Activated CD8-positive, alpha-beta memory T cell treated with anti-CD3 and anti-CD28 coated beads, Interleukin-2, amount 50 U/mL, for 1 hour (primary cell): ENCODE data around the gene ORM2.

Experiments used
- DNase-seq: peaks from one replicate; pipeline ENCODE4 v3.0.0-alpha.2; 2020; ENCODE audit errors: extremely low read depth

Gene ORM2

DNA sequence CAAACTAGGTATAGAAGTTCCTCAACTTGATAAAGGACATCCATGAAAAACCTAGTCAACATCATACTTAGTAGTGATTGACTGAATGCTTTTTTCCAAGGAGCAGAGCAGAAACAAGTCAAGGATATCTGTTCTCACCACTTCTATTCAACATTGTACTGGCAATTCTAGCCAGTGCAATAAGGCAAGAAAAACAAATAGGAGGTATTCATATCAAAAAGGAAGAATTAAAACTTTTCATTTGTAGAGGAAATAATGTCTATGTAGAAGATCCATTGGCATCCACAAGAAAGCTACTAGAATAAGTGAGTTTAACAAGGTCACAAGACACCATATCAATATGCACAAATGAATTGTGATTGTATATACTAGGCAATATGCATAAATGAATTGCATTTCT is 35.0 kb upstream of the ORM2 start:
- DNase-seq: no peak

- no peak for DNase-seq
Measured at GRCh38 chr9:114296338-114296737, 33.3 kb upstream of the ORM2 start.

- no peak for DNase-seq
Measured at GRCh38 chr9:114299286-114300152, 30.1 kb upstream of the ORM2 start.

DNA sequence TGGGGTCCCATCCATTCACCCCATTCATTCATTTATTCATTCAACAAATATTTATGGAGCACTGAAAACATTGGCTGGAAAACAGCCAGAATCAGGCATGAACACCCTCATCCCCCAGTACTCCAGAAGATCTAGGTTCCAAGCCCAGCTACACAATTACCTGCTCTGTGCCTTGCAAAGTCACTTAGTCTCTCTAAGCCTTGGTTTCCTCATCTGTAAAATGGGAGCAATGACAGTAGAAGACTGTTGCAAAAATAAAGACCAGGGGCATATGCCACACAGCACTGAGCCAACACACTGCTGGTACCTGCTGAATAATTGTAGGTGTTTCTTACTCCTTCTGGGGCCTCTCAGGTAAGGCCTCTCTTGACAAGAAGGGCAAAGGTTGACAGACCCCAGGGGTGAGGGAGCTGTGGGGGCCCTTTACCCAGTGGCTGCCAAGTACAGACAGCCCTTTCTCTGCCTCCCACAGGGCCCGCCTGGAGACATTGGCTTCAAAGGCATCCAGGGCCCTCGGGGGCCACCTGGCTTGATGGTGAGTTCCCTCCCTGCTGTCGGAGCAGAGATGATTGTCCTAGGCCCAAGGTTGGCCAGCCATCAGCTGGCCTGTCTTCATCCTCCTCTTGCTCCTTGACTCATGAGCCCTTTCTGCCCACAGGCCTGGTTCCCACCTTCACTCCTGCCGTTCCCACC is 29.4 kb upstream of the ORM2 start:
- DNase-seq: no peak

GRCh38 chr9:114300846-114301797 is 28.5 kb upstream of the ORM2 start:
- no peak for DNase-seq

DNA sequence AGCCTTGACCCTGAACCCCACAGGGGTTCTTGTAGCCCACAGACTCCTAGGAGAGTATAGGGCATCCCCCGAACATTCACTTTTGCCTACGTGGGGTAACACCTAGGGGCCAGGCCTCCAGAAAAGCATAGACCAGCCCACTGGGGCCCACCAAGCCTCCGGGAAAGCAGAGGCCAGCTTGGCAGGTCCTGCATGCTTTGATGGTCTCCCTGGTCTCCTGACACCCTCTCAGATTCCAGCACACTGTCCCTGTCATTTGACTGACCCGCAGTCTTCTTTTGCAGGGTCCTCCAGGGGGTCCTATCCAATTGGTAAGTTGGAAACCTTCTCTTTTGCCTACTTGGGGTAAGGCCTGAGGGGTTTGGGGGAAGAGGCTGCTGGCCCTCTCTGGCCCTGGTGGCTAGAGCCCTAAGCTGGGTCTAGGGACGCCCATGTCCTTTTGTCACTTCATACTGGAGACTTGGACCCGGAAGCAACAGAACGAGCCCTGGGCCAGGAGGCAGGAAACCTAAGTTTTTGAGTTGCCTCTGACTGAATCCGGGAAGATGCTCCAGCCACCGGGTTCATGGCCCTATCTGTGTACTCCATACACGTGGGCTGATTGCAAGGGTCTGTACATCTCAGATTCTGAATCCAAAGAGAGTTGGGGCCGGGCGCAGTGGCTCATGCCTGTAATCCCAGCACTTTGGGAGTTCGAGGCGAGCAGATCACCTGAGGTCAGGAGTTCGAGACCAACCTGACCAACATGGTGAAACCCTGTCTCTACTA is 27.7 kb upstream of the ORM2 start:
- no peak for DNase-seq

- DNase-seq: no peak
Measured at GRCh38 chr9:114302727-114303126, 26.9 kb upstream of the ORM2 start.

GRCh38 chr9:114303571-114303970 is 26.1 kb upstream of the ORM2 start:
- DNase-seq: no peak

GRCh38 chr9:114303977-114304376 is 25.7 kb upstream of the ORM2 start:
- no peak for DNase-seq

GRCh38 chr9:114304416-114305188 is 25.1 kb upstream of the ORM2 start:
- no peak for DNase-seq

DNA sequence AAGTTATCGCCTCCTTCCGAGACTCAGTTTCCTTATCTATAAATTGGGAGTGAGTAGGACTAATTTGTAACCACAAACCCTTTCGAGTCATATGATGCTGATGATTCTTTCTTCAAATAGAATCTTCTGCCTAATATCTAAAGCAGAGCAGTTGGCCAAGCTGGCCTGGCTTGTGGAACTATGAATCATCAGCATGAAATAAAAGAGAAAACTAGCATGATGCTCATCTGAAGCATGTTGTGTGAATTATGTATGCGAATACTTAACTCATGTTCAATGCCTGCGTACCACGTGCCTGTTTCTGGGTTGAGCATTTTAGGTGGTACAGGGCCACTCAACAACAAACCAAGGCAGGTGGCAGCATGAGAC is 21.8 kb upstream of the ORM2 start:
- DNase-seq: no peak

- DNase-seq: no peak
Measured at GRCh38 chr9:114308361-114308950, 21.2 kb upstream of the ORM2 start.

DNA sequence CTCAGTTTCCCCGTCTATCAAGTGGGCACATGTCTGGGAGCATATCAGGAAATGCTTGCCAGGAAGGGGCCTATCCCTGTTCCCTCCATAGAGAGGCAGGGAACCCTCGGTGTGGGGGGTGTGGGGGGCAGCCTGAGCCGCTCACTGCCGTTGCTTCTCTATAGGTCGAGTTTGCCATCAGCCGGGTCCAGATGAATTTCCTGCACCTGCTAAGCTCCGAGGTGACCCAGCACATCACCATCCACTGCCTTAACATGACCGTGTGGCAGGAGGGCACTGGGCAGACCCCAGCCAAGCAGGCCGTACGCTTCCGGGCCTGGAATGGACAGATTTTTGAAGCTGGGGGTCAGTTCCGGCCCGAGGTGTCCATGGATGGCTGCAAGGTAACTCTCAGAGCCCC is 20.6 kb upstream of the ORM2 start:
- no peak for DNase-seq

GRCh38 chr9:114310471-114311450 is 18.9 kb upstream of the ORM2 start:
- no peak for DNase-seq

GRCh38 chr9:114311571-114312512 is 17.8 kb upstream of the ORM2 start:
- DNase-seq: no peak

GRCh38 chr9:114312513-114312875 is 17.2 kb upstream of the ORM2 start:
- DNase-seq: no peak

DNA sequence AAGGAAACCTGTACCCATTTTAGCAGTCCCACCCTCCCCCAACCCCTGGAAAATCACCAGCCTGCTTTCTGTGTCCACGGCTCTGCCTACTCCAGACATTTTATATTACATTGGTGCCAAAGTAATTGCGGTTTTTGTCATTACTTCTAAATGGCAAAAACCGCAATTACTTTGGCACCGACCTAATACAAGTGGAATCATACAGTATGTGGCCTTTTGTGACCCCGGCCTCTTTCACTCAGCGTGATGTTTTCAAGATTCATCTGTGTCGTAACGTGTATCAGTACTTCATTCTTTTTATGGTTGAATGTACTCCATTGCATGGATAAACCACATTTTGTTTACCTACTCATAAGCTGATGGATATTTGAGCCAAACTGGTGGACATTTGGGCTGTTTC is 16.5 kb upstream of the ORM2 start:
- DNase-seq: no peak

GRCh38 chr9:114314256-114314867 is 15.3 kb upstream of the ORM2 start:
- no peak for DNase-seq
